ENCODE data around the gene NT5C.

GRCh38 chr17:75146592-75146991 lies 15.1 kb upstream of the NT5C start:
- no peak for TF ChIP-seq CTCF (IDR thresholded peaks at IDR 0.05; ENCODE audit: low read length)
- TF ChIP-seq EZH2 (IDR thresholded peaks at IDR 0.05; ENCODE audit: borderline replicate concordance, low read length): no peak

All from OCI-LY1 (cell line).